GM19239 (cell line): ENCODE measurements around the gene ZNF536.
"Not testable (repeated sequence)": the region's sequence is repeated elsewhere in the genome, so short reads cannot be mapped to it uniquely, and the experiment has no call there.

Experiments
- DNase-seq: peaks from one replicate; pipeline ENCODE4 v3.0.0; 2011; ENCODE audit warnings: low spot score; ENCODE audit not compliant: insufficient read length
- FAIRE-seq: peaks from 2 replicates; lab custom pipeline; 2011; peaks lifted over from hg19 to GRCh38; lab: Jason Lieb, UNC

Gene ZNF536

DNA sequence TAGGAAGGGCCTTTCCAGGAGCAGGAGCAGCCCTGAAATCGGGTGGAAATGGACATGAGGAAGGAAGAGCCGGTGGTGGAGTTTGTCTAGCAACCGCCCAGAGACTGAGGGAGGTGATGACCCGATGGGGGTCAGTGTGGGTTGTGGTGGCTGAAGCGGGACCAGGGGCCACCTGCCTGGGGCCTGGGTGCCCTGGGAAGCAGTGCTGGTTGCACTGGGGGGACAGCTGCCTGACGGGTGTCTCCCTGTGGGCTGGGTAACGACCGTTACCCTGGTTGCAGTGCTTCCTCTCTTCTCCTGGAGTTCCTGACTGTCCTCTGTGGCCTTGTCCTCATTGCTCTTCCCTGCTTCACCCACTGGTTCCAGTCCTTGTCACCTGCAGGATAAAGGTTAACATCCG is 13.0 kb downstream of the ZNF536 start:
- no peak for FAIRE-seq

DNA sequence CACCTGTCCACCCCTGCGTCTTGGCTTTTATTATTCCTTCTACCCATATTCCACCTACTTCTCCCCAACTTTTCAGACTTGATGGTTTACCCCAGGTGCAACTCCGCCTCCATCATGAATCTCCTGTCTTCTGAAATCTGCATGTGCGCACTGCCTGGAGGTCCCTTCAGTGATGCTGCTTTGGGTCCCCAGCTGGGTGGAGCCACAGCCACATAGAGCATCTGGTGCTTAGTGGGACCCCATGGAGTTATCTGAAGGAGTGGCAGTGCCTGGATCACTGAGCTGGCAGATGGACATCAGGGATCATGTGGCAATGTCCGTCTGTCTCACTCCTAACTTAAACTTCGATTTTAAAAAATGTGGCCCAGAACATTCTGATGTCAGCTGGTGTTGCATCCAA is 13.5 kb downstream of the ZNF536 start:
- FAIRE-seq (no peak), DNase-seq (no peak)

More for the DNA sequence above, 13.0 kb downstream of the ZNF536 start:
- DNase-seq: no peak

DNA sequence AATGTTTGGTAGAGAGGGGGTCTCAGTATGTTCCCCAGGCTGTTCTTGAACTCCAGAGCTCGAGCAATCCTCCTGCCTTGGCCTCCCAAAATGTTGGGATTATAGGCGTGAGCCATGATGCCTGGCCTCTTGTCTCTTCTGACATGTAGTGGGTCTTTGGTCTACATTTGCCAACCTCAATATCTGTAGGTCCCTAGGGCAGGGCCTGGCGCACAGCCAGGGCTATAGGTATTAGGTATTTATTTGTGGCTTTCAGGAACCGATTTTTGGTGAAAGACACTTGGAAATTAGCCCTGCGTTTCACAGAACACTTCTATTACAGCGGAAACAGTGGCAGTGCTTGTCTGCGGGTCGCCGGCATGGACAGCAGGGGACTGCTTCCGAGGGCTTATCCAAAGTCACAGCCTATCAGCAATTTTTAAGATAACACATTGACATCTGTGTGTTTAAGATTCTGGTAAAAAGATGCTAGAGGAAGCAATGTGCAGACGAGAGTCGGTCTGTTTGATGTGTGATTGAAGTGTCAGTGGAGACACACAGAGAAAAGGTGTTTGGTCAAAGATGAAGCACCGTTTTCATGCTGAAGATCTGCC is 14.5 kb downstream of the ZNF536 start:
- DNase-seq (no peak), FAIRE-seq (no peak)

DNA sequence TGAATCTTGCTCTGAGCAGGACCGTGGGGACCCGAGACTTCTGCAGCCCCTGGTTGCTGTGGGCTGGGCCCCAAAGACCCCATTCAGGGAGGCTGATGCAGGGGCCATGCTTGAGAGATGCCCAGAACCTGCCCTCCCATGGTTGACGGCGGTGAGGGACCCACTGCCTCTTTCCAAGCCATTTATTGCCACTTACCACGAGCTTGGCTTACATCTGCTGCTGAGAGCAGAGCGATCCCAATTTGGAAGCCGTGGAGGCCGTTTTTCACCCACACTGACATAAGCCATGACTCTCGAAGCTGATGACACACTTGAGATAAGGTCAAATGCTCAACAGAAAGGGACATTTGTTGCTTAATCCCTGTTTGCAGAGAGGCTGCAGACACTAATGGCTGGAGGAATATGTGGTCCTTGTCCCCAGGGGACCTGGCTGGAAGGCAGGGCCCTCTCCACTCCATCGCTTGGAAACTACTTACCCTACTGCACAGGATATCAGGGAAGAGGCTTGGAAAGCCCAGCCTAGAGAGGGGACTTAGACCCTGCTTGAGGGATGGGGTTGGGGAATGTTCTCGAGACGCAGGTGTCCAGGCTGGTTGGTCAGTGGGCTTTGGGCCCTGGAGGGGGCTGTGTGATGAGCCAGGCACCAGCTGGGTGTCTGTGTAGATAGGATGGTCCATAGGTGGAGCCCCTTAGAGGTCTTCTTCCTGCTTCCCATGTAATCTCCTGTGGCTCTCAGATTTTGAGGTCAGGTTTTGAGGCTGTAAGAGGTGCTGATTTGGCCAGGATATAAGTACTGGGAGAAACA is 15.3 kb downstream of the ZNF536 start:
- DNase-seq: no peak
- FAIRE-seq: no peak

DNA sequence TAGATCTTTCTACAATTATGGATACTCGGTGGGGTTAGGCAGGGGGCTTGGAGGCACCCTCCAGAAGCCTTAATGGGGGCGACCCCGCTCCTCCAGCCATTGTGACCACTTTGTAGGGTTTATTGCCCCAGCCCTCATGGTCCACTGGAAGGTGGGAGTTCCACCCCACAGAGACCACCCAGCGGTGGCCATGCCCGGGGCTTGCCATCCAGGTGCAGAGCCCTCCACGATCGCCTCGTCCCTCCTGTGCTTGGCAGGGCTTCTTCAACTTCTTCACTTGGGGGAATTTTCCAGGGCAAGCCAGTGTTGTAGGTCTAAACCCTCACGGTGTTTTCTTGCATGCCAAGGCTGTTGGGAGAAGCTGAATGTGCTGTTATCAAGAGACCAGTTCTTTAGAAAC is 16.1 kb downstream of the ZNF536 start:
- no peak for FAIRE-seq
- no peak for DNase-seq

DNA sequence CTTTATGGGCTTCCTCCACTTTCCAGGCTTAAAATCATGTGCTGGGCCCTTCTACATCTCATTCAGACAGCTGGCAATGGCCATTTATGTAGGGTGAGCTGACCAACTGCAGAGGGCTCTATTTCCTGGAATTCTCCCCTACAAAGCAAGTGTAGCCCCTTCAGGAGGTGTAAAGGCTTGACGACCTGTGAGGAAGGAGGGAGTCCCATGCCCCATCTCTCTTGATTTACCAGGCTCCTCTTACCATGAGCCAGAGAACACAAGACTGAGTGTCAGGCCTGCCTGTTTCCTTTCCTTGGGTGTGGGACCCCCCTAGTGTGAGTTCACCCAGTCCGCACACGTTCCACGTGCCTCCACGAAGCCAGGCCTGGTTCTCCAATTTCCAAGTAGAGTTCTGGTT is 16.6 kb downstream of the ZNF536 start:
- FAIRE-seq (no peak), DNase-seq (no peak)

DNA sequence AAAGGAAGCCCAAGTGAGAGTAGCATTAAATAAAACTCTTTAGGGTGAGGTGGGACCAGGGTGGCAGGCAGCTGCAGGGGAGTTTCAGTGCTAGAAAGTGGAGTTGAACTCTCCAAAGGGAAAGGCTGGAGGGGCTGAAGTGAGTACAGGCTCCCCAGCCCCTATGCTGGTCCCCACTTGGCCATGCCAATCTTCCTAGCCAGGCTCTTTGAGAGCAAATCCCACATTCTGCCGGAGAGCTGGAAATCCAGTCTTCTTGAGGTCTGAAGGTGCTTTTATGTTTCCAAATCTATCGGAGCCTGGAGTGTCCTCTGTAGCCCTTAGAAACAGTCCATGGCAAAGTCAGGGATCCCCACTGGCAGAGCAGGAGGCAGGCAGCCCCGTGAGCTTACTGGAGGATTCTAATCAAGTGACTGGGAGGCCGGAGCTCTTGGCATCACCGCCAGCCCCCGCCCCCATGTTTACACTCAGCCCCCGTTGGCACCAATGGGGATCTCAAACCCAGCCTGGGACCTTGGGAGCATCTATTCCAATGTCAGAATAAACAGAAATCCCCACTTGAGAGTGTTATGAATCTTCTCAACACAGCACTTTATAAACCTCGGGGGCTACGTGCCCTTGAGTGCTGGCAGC is 18.3 kb downstream of the ZNF536 start:
- DNase-seq: no peak
- no peak for FAIRE-seq

DNA sequence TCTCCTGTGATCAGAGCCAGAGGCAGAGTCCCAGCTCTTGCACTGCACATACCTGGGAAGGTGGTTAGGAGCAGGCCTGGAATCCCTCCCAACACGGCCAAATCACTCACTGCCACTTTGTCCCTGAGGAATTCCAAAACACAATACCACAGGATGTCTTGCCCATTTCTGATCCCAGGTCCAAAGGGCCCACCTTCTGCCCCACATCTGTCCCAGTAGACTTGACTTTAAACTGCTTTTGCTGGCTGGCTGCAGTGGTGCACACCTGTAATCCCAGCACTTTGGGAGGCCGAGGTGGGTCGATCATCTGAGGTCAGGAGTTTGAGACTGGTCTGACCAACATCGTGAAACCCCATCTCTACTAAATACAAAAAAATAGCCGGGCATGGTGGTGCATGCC is 18.9 kb downstream of the ZNF536 start:
- DNase-seq: no peak
- no peak for FAIRE-seq

DNA sequence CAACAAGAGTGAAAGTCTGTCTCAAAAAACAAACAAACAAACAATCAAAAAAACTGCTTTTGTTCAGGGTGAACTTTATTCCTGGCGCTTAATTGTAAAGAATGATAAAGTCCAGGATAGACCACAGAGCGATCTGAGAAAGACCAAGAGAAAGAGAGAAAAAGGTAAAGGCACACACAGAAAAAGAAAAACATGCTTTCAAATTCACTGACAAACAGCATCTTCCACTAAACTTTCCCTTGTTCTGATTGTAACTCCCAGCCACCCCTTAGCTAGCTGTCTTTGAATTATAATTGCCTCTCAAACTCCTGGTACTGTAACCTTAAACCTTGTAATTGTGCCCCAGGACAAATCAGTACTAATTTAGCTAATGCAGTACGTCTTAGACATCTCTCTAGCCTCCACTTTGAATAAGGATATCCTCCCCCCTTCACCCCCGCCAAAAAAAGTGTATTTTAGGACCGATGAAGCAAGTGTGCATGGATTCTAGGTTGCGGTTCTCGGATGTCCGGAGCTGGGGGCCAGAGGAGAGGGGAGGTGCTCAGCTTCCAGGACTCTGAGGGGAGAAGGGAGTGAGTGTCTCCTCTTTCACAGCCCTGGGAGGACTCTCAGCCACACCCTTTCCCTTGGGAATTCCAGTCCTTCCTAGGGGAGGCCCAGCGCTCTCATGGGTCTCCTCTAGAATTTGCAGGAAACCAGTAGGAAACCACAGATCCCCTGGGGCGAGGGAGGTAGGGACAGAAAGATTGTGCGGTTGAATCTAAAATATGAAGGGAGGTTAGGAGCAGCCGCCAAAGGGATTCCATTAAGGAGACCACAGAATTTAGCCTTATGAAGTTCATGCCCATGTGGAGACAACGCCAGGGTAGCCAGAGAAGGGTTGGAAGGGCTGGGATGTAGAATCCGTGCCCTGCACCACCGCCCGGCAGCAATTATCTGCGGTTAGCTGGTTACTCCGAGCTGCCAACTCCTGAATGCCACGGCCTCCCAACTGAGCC is 19.7 kb downstream of the ZNF536 start:
- FAIRE-seq (no peak), DNase-seq (no peak)

DNA sequence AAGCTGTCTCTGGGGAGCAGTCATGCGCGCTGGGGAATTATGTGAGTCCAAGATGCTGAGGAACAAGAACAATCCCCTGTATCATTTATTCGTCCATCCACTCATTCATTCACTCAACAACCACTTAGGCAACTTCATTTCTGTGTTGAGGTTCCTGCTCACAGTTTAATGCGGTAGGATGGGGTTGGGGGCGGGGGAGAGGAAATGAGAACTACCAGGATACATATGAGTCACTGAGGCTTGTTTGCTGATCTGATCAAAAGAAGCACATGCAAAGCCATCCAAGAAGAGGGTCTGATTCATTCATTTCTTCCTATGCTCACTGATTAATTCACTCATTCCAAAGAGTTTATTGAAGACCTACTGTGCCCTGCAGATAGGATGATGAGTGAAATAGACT is 20.9 kb downstream of the ZNF536 start:
- FAIRE-seq: no peak
- DNase-seq: no peak

DNA sequence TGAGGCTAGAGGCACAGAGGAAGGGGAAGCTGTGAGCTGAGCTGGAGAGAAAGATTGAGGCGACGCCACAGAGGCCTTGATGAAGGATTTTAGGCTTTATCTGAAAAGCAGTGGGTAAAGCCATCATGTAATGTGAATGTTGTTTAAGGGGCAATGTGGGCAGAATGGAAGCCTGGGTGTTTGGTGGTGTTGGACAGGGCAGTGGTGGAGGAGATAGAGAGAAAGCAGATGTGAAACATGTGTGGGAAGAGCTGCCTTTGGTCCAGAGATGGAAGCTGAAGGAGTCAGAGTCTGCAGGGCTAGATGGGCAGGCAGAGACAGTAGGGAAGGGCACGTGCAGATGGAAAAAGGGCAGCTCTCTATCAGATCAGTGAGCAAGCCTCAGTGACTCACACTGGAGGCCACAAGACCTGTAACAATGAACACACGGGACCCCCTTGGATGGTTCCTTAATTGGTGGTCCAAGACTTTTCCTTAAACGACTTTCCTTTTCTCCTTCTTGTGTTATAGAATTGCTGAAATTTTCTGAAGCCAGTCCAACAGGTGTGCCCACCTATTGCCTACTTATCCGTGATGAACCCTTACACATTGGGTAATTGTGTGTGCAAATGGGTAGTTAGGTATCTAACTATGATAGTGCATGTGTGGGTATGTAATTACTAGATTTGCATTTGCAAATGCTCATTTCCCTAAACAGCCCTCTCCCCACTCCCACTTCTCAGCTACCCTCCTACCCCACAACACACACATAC is 21.7 kb downstream of the ZNF536 start:
- FAIRE-seq: no peak

DNA sequence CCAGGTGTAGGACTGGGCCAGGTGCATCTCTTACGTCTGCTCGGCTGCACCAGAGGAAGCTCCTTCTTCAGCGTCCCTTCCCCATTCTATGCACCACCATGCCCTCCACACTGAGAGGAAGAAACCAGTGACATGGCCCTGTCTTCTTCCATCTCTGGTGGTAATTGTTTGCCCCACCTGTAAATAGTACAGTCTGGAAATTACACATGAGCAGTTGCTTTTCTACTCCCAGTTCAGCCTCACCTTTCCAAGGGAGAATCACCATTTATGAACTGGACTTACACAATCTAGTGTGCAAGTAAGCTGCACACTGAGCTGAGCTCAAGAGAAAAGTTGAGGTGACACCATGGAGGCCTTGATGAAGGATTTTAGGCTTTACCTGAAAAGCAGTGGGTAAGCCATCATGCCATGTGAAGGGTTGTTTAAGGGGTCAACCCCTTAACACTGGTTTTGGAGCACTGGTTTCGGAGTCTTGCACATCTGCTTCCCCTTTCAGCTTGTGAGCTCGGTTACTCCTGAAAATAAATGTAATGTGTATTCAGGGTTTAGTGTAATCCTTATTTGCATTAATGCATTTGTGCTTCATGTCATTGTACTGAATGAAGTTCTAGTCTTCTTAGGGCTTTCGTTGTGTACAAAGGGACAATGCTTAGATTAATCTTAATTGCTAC is 22.4 kb downstream of the ZNF536 start:
- no peak for DNase-seq
- no peak for FAIRE-seq

More for the DNA sequence above, 21.7 kb downstream of the ZNF536 start:
- no peak for DNase-seq

DNA sequence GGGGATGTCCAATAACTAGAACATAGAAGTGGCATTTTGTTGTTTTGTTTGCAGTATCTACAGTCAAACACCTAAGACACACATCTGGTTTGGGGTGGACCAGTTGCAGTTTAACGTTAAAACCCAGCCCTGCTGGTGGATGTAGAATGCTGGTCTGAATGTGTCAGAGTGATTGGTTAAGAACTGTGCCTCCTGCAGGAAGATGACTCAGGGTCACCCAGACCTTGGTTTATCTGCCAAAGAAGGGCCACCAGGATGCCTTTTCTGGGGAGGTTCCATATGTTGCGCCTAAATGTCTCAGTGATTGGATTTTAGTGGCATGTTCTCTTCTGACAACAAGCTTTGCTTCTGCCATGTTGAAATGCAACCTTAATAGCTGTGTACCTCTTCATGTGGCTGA is 23.1 kb downstream of the ZNF536 start:
- no peak for FAIRE-seq

DNA sequence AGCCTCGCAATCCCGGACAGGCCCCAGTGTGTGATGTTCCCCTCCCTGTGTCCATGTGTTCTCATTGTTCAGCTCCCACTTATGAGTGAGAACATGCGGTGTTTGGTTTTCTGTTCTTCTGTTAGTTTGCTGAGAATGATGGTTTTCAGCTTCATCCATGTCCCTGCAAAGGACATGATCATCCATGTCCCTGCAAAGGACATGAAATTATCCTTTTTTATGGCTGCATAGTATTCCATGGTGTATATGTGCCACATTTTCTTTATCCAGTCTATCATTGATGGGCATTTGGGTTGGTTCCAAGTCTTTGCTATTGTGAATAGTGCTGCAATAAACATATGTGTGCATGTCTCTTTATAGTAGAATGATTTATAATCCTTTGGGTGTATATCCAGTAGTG is 26.4 kb downstream of the ZNF536 start:
- FAIRE-seq, DNase-seq: not testable (repeated sequence)

More for the DNA sequence above, 23.1 kb downstream of the ZNF536 start:
- DNase-seq: no peak

DNA sequence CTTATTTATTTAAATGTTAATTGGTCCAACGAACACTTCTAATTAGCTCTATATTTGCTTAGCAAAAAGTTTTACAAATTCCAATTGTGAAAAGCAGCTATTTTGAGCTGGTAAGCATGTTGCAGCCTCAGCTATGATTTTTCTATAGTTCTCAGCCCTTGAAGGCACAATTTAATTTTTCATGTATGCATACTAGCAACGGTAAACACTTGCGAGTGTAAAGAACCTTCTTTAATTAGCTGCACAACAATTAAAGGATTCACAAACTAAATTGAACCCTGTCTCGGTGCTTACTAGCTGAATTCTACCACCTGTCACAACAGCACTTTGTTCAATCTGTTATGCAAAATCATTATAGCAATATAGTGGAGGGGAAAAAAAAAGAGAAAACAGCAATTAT is 29.8 kb downstream of the ZNF536 start:
- DNase-seq: no peak
- no peak for FAIRE-seq

DNA sequence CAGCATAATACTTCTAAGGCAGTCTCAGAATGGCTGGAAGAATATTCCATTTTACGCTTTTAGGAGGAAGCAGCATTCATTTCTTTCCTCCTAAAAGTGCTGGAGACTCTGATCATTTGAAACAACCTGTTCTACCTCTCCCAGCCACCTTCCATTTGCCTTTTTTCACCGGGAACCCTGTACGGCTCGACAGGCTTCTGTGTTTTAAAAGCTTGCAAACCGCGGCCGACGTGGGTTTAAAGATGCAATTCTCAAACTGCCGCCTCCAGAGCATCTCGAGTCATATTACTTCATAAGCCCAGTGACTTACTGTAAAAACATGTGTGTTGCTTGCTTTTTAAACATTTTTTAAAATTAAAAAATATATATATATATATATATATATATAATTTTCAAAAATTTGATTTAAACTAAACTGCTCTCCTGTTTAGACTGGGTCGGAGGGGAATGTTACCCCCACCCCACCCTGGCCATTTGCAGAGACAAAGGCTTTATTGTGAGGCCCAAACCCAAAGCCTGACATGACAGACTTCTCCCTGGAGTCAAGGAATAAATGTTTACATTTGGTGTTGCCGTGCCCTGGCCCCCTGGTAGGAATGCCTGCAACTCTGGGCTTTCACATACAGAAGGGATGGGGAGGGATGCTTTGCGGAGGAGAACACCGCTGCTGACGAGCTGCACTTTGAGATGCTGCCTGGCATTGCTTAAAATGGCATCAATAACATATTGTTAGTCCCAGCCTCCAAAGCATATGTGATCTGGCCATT is 30.4 kb downstream of the ZNF536 start:
- no peak for FAIRE-seq
- no peak for DNase-seq

DNA sequence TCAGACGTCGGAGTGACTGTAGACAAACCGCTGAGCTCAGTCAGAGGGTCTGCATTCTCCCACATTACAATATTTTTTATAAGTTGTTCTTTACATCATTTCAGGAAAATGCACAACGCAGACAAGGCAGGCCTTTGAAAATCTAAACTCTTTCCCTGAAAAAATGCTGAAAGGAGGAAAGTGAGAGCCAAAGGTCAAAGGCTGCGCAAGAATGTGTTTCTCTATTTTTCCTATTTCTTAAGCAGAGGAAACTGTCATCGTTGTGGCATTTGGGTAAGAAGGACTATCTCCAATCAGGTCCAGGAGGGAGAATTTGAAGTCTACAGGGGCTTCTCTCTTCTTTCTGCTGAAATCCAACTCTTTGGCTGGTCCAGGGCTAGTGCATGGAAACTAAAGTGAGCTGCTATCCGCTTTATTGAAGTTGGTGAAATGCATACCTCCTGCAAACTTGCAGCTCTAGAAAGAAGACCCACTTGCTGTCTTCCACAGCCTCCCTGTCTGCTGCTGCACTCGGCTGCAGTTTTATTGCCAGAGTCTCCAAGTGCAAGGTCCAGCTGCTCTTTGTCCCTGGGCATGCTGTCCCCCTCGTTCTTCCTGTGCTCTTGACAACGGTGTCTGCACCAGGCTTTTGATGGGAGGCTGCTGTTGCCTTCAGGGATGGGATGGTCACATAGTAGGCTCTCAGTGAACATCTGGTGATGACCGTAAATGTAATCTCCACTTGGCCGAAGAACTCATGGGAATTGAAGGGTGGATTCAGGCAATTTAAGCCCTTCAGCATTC is 31.2 kb downstream of the ZNF536 start:
- FAIRE-seq (no peak), DNase-seq (no peak)
